HT1080 (cell line): ENCODE data around the gene KRTAP10-9. TPM values are rescaled to one million over a fixed set of nuclear protein-coding genes. Genes with fewer than 3 reads are reported as not detected.
"Not testable (repeated sequence)": the region's sequence is repeated elsewhere in the genome, so short reads cannot be mapped to it uniquely, and the experiment has no call there.

ENCODE experiments used
- DNase-seq: peaks from one replicate; pipeline ENCODE4 v3.0.0-alpha.2; 2015; ENCODE audit warnings: low read depth
- total RNA-seq: library from RNA; depleted of rRNA; stranded (reverse); fragments of >200 nt; shearing (Covaris generic); gene quantifications from 2 replicates; pipeline ENCODE4 v1.2.3, GENCODE V29; 2014

Gene KRTAP10-9
- total RNA-seq, 1 experiment from 2014 or later, result not detected

DNA sequence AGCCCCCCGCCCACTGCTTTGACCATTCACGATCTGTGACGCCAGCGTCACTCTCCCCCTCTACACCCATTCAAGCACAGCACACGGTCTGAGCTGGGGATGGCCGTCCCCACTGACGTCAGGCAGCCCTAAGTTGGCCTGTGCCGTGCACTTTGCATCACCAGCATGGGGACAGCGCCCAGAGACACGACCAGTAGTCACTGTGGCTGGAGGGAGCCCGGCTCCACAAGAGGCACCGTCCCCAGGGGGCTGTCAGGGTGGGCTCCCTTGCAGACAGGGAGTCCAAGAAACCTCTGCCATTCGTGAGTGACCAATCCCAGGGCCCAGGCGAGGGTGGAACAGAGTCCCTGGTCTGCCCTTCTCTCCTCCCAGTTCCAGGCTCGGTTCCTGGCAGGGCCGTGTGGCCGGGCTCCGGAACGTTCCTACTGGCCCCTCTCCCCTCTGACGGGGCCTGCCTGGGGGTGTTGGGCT is 12.7 kb upstream of the KRTAP10-9 start:
- no peak for DNase-seq

DNA sequence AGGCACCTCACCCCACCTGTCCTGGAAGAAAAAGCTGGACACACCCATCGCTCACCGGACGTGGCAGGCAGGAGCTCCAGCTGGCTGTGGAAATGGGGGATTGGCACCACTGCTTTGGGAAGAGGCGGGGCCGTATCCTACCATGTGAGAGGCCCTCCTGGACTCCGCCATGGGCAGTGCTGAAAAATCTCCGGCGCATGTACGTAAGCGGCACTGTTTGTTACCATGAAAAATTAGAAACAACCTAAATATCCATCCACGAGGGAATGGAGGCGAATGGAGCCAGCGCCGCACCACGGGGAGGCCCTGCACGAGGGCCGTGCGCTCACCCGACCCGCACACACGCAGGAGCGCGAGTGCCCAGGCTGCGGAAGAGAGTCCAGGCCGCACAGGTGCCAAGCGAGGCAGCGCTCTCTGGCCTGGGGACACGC is 11.9 kb upstream of the KRTAP10-9 start:
- DNase-seq, result no peak

DNA sequence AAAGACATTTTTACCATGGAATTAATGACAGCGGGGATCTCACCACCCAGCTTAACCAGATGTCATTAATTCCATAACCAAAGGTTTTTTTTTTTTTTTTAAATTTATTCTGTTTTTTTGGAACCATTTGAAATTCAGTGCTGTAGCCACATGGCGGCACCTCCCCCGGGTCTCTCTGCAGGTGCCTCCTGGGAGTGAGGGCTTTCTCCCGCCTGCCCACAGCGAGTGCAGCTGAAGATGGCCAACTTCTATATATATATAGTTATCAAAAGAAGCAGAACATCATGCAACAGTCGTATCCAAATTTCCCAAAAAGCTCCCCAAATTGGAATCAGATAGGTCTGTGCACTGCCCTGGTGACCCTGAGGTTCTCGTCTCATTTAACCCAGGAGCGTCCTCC is 11.4 kb upstream of the KRTAP10-9 start:
- DNase-seq, result no peak

DNA sequence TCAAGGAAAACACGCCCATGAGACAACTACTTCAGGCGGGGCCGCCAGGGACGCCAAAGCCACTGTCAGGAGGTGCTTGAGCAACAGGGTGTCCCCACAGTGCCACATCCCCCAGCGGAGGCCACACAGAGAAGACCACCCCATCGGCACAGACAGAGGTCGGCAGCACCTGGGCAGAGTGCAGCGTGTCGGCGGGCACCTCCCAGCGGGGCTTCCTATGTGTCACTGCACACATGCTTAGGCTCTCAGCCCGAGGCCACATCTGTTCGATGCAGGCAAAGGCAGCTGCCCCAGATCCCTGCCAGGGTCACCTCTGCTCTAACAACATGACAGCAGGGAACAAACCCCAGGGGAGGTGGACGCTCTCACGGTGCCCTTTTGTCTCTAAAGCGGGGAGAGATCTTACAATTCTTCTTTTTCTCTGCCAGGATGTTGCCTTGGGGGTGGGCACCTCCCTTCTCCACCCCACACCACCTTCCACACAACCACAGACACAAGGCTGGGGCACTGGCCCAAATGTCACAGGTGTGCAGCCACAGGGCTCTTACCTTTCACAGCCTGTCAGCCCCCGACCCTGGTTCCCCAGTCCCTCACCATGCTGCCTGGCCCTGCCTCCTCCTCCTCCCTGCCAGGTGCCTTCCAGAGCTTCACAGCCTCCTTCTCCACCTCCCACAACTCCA is 10.8 kb upstream of the KRTAP10-9 start:
- DNase-seq, result no peak

- DNase-seq, result no peak
Measured at GRCh38 chr21:44616591-44616926, 10.3 kb upstream of the KRTAP10-9 start.

- no peak for DNase-seq
Measured at GRCh38 chr21:44617071-44617501, 9.8 kb upstream of the KRTAP10-9 start.

DNA sequence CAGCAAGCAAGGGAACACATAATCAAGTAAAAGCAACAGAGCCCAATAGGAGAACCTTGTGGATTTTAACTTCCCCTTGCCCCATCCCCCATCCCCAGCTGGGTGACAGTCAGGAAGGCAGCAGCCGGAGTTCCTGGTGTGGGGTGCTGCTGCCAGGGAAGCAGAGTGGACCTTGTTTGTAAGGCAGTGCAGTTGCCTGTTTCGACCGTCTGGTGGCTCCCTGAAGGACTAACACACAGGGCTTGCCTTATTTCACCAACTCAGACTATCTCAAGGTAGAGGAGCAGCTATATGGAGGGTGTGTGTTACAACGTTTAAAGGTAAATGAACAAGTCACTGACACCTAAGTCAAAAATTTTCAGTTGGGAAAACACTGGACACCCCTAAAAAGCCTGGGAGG is 8.4 kb upstream of the KRTAP10-9 start:
- no peak for DNase-seq

- DNase-seq, result no peak
Measured at GRCh38 chr21:44618909-44619308, 8.0 kb upstream of the KRTAP10-9 start.

DNA sequence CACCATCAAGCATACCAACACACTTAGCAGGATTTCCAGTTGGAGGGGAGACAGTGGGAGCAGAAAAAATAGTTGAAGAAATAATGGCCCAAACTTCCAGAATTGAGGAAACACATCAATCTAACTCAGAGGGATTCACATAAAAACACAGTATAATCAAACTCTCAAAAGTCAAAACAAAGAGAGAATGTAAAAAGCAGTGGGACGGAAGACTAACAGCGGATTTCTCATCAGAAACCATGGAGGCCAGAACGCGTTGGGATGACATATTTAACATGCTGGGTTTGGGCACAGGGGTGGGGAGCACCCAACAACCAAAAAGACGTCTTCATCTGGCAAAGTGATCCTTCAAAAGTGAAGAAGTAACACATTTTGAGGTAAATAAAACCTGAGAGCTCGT is 7.0 kb upstream of the KRTAP10-9 start:
- DNase-seq, result no peak

GRCh38 chr21:44623575-44623974 is 3.3 kb upstream of the KRTAP10-9 start:
- no peak for DNase-seq

- no peak for DNase-seq
Measured at GRCh38 chr21:44625756-44626155, 1.1 kb upstream of the KRTAP10-9 start.

- no peak for DNase-seq
Measured at GRCh38 chr21:44626262-44626661, 631 bp upstream of the KRTAP10-9 start.

GRCh38 chr21:44627181-44627822 is 409 bp downstream of the KRTAP10-9 start:
- DNase-seq, result not testable (repeated sequence)

DNA sequence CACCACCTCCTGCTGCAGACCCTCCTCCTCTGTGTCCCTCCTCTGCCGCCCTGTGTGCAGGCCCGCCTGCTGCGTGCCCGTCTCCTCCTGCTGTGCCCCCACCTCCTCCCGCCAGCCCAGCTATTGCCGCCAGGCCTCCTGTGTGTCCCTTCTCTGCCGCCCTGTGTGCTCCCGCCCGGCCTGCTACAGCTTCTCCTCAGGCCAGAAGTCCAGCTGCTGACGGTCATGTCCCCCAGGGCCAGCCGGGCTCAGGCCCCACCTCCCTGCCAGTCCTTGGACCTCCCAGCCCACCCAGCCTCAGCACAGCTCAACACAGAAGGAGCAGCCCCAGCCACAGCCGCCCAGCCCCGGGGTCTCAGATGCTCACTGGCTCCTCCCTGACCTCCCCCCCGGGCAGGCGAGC is 939 bp downstream of the KRTAP10-9 start:
- not testable (repeated sequence) for DNase-seq

GRCh38 chr21:44628707-44629391 is 2.0 kb downstream of the KRTAP10-9 start:
- no peak for DNase-seq

DNA sequence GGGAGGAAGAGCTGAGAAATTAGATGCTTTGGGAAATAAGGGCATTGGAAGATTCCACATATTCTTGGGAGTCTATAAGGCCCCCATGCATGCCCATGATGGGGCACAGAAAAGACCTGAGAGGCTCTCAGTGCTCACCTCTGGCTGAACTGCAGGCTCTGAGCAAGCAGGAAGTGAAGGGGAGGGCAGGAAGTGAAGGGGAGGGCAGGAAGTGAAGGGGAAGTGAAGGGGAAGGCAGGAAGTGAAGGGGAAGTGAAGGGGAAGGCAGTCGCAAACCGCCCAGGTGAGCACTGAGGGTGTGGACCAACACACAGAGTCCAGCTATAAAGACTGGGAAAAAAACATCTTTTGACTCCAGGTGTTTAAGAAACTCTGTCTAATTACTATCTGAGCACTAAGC is 3.5 kb downstream of the KRTAP10-9 start:
- no peak for DNase-seq

DNA sequence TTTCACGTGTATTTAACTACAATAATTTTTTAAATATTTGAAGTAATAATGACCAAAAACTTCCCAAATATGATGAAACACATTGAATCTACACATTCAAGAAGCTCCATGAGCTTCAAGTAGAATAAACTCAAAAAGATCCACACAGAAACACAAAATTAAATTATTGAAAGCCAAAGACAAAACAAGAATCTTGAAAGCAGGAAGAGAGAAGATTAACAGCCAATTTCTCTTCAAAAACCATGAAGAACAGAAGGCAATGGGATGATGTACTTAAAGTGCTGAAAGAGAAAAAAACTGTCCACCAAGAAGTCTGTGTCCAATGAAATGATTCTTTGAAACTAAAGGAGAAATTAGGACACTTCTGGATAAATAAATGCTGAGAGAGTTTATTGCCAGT is 5.2 kb downstream of the KRTAP10-9 start:
- DNase-seq, result no peak

GRCh38 chr21:44636209-44637017 is 9.5 kb downstream of the KRTAP10-9 start:
- DNase-seq, result no peak

DNA sequence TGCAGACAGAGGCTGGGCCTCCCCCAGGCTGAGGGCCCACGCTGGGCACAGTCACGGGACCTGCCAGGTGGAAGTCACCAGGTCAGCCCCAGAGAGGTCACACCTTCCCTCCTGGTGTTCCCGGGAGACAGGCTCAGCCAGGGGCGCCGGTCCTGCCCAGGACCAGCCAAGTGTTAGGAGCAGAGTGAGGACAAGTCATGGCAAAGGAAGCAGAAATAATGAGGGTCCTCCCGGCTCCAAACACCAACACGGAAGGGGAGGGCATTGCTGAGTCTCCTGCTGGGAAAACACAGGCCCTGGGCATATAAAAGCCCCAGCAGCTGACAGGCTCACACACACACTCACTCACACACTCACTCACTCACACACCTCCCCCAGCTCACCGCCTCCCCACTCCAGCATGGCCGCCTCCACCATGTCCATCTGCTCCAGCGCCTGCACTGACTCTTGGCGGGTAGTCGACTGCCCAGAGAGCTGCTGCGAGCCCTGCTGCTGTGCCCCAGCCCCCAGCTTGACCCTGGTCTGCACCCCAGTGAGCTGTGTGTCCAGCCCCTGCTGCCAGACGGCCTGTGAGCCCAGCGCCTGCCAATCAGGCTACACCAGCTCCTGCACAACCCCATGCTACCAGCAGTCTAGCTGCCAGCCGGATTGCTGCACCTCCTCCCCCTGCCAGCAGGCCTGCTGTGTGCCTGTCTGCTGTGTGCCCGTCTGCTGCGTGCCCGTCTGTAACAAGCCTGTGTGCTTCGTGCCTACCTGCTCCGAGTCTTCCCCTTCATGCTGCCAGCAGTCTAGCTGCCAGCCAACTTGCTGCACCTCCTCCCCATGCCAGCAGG is 10.3 kb downstream of the KRTAP10-9 start, which contains the start of gene KRTAP10-10:
TSS of gene KRTAP10-10 (plus strand) at position 339 of the 833 bp plus-strand sequence. CDS start at position 401, 62 bp downstream.
- DNase-seq, result no peak

DNA sequence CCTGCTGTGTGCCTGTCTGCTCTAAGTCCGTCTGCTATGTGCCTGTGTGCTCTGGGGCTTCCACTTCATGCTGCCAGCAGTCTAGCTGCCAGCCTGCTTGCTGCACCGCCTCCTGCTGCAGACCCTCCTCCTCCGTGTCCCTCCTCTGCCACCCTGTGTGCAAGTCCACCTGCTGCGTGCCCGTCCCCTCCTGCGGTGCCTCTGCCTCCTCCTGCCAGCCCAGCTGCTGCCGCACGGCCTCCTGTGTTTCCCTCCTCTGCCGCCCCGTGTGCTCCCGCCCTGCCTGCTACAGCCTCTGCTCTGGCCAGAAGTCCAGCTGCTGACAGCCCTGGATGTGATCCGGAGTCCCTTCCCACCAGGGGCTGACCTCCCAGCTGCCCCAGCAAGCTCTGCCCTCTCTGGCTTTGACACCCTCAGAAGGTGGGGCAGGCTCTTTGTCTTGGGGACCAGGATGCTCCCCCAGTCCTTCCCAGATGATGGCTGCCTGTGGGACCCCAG is 11.0 kb downstream of the KRTAP10-9 start:
- DNase-seq, result not testable (repeated sequence)
